ENCODE data around the gene DCUN1D1.

DCUN1D1 gene

GRCh38 chr3:182892226-182892625, 88.1 kb downstream of the DCUN1D1 start:
- no peaks in the 10 kb centered on the region for H3K27me3 ChIP-seq (ENCODE audit: insufficient read depth, insufficient read length)
- TF ChIP-seq YY1 (IDR thresholded peaks at IDR 0.05; ENCODE audit: insufficient read depth, insufficient read length) = no peak
- TF ChIP-seq ZNF274 (IDR thresholded peaks at IDR 0.05; ENCODE audit: low read depth, low read length) = no peak
- no peak for TF ChIP-seq SUZ12 (IDR thresholded peaks at IDR 0.05; ENCODE audit: extremely low read depth, insufficient read depth, insufficient read length)
- H3K36me3 ChIP-seq (ENCODE audit: insufficient read depth, insufficient read length, low read length) = peaks cover 3% of the 10 kb centered on the region
- no peak overlapping the region for H3K9ac ChIP-seq (ENCODE audit: insufficient read length, low read depth)
- no peaks in the 10 kb centered on the region for H3K4me1 ChIP-seq (ENCODE audit: insufficient read depth, insufficient read length)
- H3K4me3 ChIP-seq (ENCODE audit: insufficient read length, low read depth) = no peak overlapping the region
- DNase-seq (ENCODE audit: low read depth, low spot score) = no peak
- H3K9me3 ChIP-seq (ENCODE audit: insufficient read depth, low read length) = no peaks in the 10 kb centered on the region

GRCh38 chr3:182891364-182891763, 89.0 kb downstream of the DCUN1D1 start:
- Histone ChIP-seq H3K9me3 (ENCODE audit: insufficient read depth, low read length) (no peaks in the 10 kb centered on the region), H3K9ac (ENCODE audit: insufficient read length, low read depth) (no peak overlapping the region), H3K4me3 (ENCODE audit: insufficient read length, low read depth) (no peak overlapping the region), H3K4me1 (ENCODE audit: insufficient read depth, insufficient read length) (no peaks in the 10 kb centered on the region), H3K36me3 (ENCODE audit: insufficient read depth, insufficient read length, low read length) (peaks cover 3% of the 10 kb centered on the region), H3K27me3 (ENCODE audit: insufficient read depth, insufficient read length) (no peaks in the 10 kb centered on the region)
- DNase-seq (ENCODE audit: low read depth, low spot score) = no peak
- TF ChIP-seq YY1 (IDR thresholded peaks at IDR 0.05; ENCODE audit: insufficient read depth, insufficient read length) (no peak), SUZ12 (IDR thresholded peaks at IDR 0.05; ENCODE audit: extremely low read depth, insufficient read depth, insufficient read length) (no peak), ZNF274 (IDR thresholded peaks at IDR 0.05; ENCODE audit: low read depth, low read length) (no peak)

GRCh38 chr3:182889948-182890629, 90.2 kb downstream of the DCUN1D1 start:
- DNase-seq (ENCODE audit: low read depth, low spot score) = no peak
- H3K27me3 ChIP-seq (ENCODE audit: insufficient read depth, insufficient read length) = no peaks in the 10 kb centered on the region
- no peaks in the 10 kb centered on the region for H3K9me3 ChIP-seq (ENCODE audit: insufficient read depth, low read length)
- peaks cover 3% of the 10 kb centered on the region for H3K36me3 ChIP-seq (ENCODE audit: insufficient read depth, insufficient read length, low read length)
- H3K4me1 ChIP-seq (ENCODE audit: insufficient read depth, insufficient read length) = no peaks in the 10 kb centered on the region
- no peak overlapping the region for H3K9ac ChIP-seq (ENCODE audit: insufficient read length, low read depth)
- TF ChIP-seq SUZ12 (IDR thresholded peaks at IDR 0.05; ENCODE audit: extremely low read depth, insufficient read depth, insufficient read length) (no peak), ZNF274 (IDR thresholded peaks at IDR 0.05; ENCODE audit: low read depth, low read length) (no peak), YY1 (IDR thresholded peaks at IDR 0.05; ENCODE audit: insufficient read depth, insufficient read length) (no peak)
- no peak overlapping the region for H3K4me3 ChIP-seq (ENCODE audit: insufficient read length, low read depth)
